Hepatocyte (in vitro differentiated cells): Measurements from ENCODE around the gene KLC4. TPM values are rescaled to one million over a fixed set of nuclear protein-coding genes. Genes with fewer than 3 reads are reported as not detected.

ENCODE experiments used
- DNase-seq: peaks from one replicate; pipeline ENCODE4 v3.0.0-alpha.2; 2016; ENCODE audit warnings: low spot score
- H2AFZ ChIP-seq: fragments of 200-600 bp; sonication (generic); 2 replicates; pipeline ENCODE4 v1.6.0; 2016; ENCODE audit warnings: antibody characterized with exemption, mild to moderate bottlenecking
- H3K27ac ChIP-seq: fragments of 200-600 bp; sonication (generic); 2 replicates; pipeline ENCODE4 v1.5.1; 2016; ENCODE audit warnings: mild to moderate bottlenecking
- H3K27me3 ChIP-seq: fragments of 200-600 bp; sonication (generic); 2 replicates; pipeline ENCODE4 v1.6.1; 2016
- H3K36me3 ChIP-seq: fragments of 200-600 bp; sonication (generic); replicated peaks from 2 replicates; pipeline ENCODE4 v1.5.1; 2016; ENCODE audit warnings: low read depth; ENCODE audit not compliant: insufficient read depth
- H3K4me1 ChIP-seq: fragments of 200-600 bp; sonication (generic); 2 replicates; pipeline ENCODE4 v1.5.1; 2016; ENCODE audit warnings: mild to moderate bottlenecking, moderate library complexity; ENCODE audit not compliant: insufficient read depth
- H3K4me2 ChIP-seq: fragments of 200-600 bp; sonication (generic); 2 replicates; pipeline ENCODE4 v1.6.0; 2016
- H3K4me3 ChIP-seq: fragments of 200-600 bp; sonication (generic); 2 replicates; pipeline ENCODE4 v1.5.1; 2016; ENCODE audit warnings: mild to moderate bottlenecking
- H3K79me2 ChIP-seq: fragments of 200-600 bp; sonication (generic); 2 replicates; pipeline ENCODE4 v1.6.0; 2017; ENCODE audit warnings: mild to moderate bottlenecking
- H3K9me2 ChIP-seq: fragments of 200-600 bp; sonication (generic); replicated peaks from 2 replicates; pipeline ENCODE4 v1.6.0; 2017; ENCODE audit warnings: mild to moderate bottlenecking; ENCODE audit not compliant: insufficient read depth
- H3K9me3 ChIP-seq: fragments of 200-600 bp; sonication (generic); 2 replicates; pipeline ENCODE4 v1.5.1; 2016; ENCODE audit warnings: low read depth, mild to moderate bottlenecking
- H4K20me1 ChIP-seq: fragments of 200-600 bp; sonication (generic); 2 replicates; pipeline ENCODE4 v1.6.0; 2016; ENCODE audit warnings: mild to moderate bottlenecking; ENCODE audit not compliant: insufficient read depth, poor library complexity, severe bottlenecking
- EZH2 ChIP-seq: fragments of 200-600 bp; sonication (generic); IDR thresholded peaks from 2 replicates; pipeline ENCODE4 v1.6.1; 2016; ENCODE audit warnings: antibody characterized with exemption, mild to moderate bottlenecking, borderline replicate concordance
- EZH2phosphoT487 ChIP-seq: fragments of 200-600 bp; sonication (generic); IDR thresholded peaks from one replicate; pipeline ENCODE4 v1.6.1; 2018; ENCODE audit warnings: antibody characterized with exemption, mild to moderate bottlenecking, low read depth, moderate library complexity; ENCODE audit not compliant: unreplicated experiment, severe bottlenecking
- WGBS: methylation state at CpG from one replicate; pipeline ENCODE4 v1.1.6; 2016; ENCODE audit warnings: low lambda C conversion rate; ENCODE audit errors: missing lambda C conversion rate; 5-methylcytosine and 5-hydroxymethylcytosine counted together
- polyA plus RNA-seq: library from polyadenylated mRNA; unstranded; fragments of >200 nt; fragmentation: Nextera tagmentation; extraction: Ambion mirVana; gene quantifications from 2 replicates; pipeline ENCODE4 v1.2.1, GENCODE V29; 2016
- total RNA-seq: library from RNA; depleted of rRNA; stranded (reverse); fragments of >200 nt; gene quantifications from 2 replicates; pipeline ENCODE4 v1.2.3, GENCODE V29; 2014
- TF ChIP-seq, protein P1 (sequence below): fragments of 200-600 bp; sonication (generic); IDR thresholded peaks from 2 replicates; pipeline ENCODE4 v1.5.1; 2016; ENCODE audit warnings: antibody characterized with exemption, mild to moderate bottlenecking; ENCODE audit not compliant: poor library complexity

The KLC4 gene
- total and polyA plus RNA-seq, 2 experiments from 2014 or later = 67.5 to 73.4 TPM

DNA sequence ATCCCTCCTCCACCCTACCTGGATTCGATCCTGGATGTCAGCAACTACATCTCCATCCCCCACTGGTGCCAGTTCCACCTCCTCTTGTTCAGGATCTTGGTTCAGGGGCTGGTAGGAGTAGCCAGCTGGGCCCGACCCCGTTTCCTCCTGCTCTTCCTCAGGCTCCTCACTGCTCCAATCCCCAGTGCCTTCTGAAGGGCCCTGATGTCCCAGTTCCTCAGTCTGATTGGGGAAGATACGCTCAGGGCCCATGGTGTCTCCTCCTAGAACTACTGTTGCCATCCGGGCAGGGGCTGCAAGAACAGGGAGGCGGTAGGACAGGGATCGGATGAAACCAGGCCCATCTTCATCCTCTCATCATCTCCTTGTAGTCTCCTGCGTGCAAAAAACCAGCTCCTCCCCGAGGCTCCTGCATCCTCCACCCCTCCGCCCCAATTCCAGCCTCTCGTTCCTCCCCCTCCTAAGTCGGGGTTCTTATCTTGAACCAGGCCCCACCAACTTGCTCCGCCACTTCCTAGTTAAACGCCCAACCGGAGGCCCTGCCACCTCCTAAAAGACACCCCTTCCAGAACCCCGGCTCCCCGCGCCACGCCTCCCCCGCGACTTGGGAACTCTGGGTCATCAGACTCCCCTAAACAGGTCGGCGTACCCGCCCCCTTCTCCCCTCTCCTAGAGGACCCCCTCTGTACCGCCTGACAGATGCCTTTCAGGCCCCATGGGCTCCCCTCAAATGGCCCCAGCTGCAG is 46.2 kb upstream of the KLC4 start:
- peak overlapping the region; percentile 49 for H2AFZ ChIP-seq
- TF ChIP-seq EZH2 (no peak), EZH2phosphoT487 (no peak)
- TF ChIP-seq, protein P1, sequence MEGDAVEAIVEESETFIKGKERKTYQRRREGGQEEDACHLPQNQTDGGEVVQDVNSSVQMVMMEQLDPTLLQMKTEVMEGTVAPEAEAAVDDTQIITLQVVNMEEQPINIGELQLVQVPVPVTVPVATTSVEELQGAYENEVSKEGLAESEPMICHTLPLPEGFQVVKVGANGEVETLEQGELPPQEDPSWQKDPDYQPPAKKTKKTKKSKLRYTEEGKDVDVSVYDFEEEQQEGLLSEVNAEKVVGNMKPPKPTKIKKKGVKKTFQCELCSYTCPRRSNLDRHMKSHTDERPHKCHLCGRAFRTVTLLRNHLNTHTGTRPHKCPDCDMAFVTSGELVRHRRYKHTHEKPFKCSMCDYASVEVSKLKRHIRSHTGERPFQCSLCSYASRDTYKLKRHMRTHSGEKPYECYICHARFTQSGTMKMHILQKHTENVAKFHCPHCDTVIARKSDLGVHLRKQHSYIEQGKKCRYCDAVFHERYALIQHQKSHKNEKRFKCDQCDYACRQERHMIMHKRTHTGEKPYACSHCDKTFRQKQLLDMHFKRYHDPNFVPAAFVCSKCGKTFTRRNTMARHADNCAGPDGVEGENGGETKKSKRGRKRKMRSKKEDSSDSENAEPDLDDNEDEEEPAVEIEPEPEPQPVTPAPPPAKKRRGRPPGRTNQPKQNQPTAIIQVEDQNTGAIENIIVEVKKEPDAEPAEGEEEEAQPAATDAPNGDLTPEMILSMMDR = no peak
- H3K4me3 ChIP-seq = peak overlapping the region; percentile 29
- no peaks in the 10 kb centered on the region for H3K36me3 ChIP-seq
- H3K4me1 ChIP-seq = peaks cover 8% of the 10 kb centered on the region
- peaks cover 51% of the 10 kb centered on the region for H3K79me2 ChIP-seq
- H3K27ac ChIP-seq = peak overlapping the region; percentile 51
- H4K20me1 ChIP-seq = peaks cover 3% of the 10 kb centered on the region
- 6% methylated on average over 15 of the region's 25 CpGs for WGBS
- H3K27me3 ChIP-seq = no peaks in the 10 kb centered on the region
- DNase-seq = no peak
- H3K9me3 ChIP-seq = no peaks in the 10 kb centered on the region
- H3K9me2 ChIP-seq = no peaks in the 10 kb centered on the region
- peak overlapping the region; percentile 95 for H3K4me2 ChIP-seq

DNA sequence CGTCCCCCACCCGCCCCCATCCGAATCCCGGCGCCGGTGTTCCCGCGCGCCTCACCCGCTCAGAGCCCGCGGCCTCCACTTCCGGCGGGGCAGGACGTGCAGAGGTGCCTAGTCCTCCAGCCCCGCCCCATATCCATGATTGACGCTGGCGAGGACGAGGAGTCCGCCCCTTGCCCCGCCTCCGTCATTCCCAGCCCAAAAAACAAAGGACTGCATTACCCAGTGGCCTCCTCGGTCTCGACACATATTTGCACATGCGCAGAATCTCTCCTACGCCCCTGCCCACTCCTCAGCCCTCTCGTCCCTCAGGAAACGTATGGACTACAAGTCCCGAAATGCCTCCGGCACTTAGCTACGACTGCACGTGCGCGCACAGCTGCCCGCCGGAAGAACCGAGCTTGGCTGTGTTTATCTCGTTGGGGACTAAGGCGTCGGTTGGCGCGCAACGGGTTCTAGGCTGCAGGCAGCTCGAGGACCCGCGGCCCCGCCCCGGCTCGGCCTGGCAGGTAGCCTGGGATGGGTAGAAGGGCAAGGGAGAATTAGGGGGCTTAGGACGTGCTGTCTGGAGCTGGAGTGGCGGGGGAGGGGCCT is 45.5 kb upstream of the KLC4 start, which contains the start of the genes KLHDC3 and MEA1:
Gene KLHDC3, plus strand, starts transcription at position 407 of the 591 bp plus-strand sequence. CDS start 2,944 bp downstream, outside the sequence.
Gene MEA1, minus strand, starts transcription at position 104 of the 591 bp plus-strand sequence. CDS start 133 bp downstream, outside the sequence.
- H3K9me2 ChIP-seq = no peaks in the 10 kb centered on the region
- H4K20me1 ChIP-seq = peaks cover 3% of the 10 kb centered on the region
- no peaks in the 10 kb centered on the region for H3K9me3 ChIP-seq
- H3K4me1 ChIP-seq = peaks cover 8% of the 10 kb centered on the region
- H3K36me3 ChIP-seq = no peaks in the 10 kb centered on the region
- DNase-seq = peak; percentile 99
- peak within 1 kb of the TSS; percentile 49 for H2AFZ ChIP-seq
- H3K27ac ChIP-seq = peak within 1 kb of the TSS; percentile 59
- peak within 1 kb of the TSS; percentile 95 for H3K4me2 ChIP-seq
- TF ChIP-seq, protein P1 = no peak
- no peak for TF ChIP-seq EZH2phosphoT487
- no peak for TF ChIP-seq EZH2
- under 1% methylated on average over 35 of the region's 51 CpGs for WGBS
- peaks cover 51% of the 10 kb centered on the region for H3K79me2 ChIP-seq
- peak within 1 kb of the TSS; percentile 44 for H3K4me3 ChIP-seq
- no peaks in the 10 kb centered on the region for H3K27me3 ChIP-seq

DNA sequence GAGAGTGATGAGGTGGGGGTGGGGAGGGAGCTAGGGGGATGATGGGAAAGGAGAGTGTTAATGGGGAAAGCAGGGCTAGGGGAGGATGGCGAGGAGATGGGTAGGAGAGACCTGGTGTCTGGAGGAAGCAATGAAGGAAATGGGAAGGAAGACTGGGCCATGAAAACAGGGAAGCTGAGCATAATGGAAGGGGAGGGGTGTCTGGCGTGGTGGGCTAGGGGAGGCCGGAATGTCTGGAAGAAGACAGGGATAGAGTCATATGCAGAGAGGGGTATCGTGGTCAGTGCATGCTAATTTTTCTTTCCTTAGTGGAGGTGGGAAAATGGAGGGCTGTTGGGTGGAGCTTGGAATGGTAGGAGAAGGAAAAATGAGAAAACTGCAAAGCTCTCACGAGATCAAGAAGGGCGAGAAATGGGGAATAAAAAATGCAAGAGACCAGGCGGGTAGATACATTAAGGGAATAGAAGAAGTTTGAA is 45.0 kb upstream of the KLC4 start:
- Histone ChIP-seq H3K4me1 (peaks cover 8% of the 10 kb centered on the region), H3K9me2 (no peaks in the 10 kb centered on the region), H3K27me3 (no peaks in the 10 kb centered on the region), H3K27ac (peak overlapping the region; percentile 59), H3K4me3 (peak overlapping the region; percentile 44), H3K36me3 (no peaks in the 10 kb centered on the region), H2AFZ (peak overlapping the region; percentile 13), H3K4me2 (peak overlapping the region; percentile 77), H3K79me2 (peaks cover 54% of the 10 kb centered on the region), H3K9me3 (no peaks in the 10 kb centered on the region), H4K20me1 (peaks cover 3% of the 10 kb centered on the region)
- TF ChIP-seq EZH2phosphoT487 (no peak), EZH2 (no peak)
- TF ChIP-seq, protein P1 = no peak
- DNase-seq = peak; percentile 38
- 7% methylated on average over 7 of the region's 7 CpGs for WGBS
